PC-9 (cell line): ENCODE measurements around the gene GTF3C1.

Source experiments
- EZH2 ChIP-seq: fragments of 200-600 bp; sonication (generic); IDR thresholded peaks from 2 replicates; pipeline ENCODE4 v1.8.0; 2017; ENCODE audit warnings: antibody characterized with exemption, low read depth
- TF ChIP-seq, protein P1 (sequence below): fragments of 200-600 bp; sonication (generic); conservative IDR thresholded peaks from 2 replicates; pipeline ENCODE4 v1.6.1; 2017; ENCODE audit warnings: mixed run types, antibody characterized with exemption, mild to moderate bottlenecking, moderate library complexity

DNA sequence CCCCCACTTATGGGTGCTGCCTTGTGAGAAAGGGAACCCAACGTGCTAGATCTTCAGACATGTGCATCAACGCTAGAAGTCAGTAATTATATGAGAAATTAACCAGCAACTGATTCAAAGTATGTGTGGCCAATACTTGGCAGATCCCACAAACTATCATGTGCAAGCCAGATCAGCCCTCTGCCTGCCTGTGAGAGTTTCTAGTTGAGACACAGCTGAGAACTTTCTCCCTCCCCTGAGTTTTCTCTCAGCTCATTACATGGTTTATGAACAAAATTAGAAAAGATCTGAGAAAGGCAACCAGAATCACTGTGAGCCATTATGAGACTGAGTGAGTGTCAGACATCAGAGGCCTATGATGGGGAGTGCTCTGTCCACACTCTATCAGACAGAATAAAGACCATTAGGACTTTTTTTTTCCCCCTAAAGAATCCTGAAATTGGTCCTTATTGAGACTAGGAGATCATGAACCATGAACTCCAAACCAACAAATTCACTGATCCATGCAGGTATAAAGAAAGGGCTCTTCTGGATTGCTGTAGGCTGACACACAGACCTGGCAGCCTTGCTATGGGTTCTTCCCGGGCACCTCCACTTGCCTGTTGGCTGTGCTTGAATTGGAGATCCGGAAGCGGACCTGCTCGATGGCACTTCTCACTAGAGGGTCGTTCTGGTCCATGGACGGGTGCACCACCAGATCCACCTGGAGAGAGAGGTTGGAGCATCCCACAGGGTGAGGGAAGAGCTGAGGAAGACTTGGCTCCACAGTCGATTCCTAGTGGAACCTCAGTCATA lies 51.5 kb downstream of the GTF3C1 start:
- TF ChIP-seq, protein P1, sequence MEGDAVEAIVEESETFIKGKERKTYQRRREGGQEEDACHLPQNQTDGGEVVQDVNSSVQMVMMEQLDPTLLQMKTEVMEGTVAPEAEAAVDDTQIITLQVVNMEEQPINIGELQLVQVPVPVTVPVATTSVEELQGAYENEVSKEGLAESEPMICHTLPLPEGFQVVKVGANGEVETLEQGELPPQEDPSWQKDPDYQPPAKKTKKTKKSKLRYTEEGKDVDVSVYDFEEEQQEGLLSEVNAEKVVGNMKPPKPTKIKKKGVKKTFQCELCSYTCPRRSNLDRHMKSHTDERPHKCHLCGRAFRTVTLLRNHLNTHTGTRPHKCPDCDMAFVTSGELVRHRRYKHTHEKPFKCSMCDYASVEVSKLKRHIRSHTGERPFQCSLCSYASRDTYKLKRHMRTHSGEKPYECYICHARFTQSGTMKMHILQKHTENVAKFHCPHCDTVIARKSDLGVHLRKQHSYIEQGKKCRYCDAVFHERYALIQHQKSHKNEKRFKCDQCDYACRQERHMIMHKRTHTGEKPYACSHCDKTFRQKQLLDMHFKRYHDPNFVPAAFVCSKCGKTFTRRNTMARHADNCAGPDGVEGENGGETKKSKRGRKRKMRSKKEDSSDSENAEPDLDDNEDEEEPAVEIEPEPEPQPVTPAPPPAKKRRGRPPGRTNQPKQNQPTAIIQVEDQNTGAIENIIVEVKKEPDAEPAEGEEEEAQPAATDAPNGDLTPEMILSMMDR: no peak
- no peak for TF ChIP-seq EZH2
